ENCODE results near the gene MARK4.

Gene MARK4

GRCh38 chr19:45351401-45351952 lies 100.4 kb downstream of the MARK4 start:
- Mint-ChIP-seq H3K27ac (no peak overlapping the region), H3K4me1 (no peaks in the 10 kb centered on the region), H3K9me3 (no peaks in the 10 kb centered on the region), H3K4me3 (no peak overlapping the region), H3K36me3 (ENCODE audit: low read depth) (peaks cover 22% of the 10 kb centered on the region), H3K27me3 (ENCODE audit: low read depth, poor library complexity) (peaks cover 8% of the 10 kb centered on the region)
- no peak for DNase-seq
- TF ChIP-seq CTCF (IDR thresholded peaks at IDR 0.05), result no peak

- Mint-ChIP-seq H3K27ac (no peak overlapping the region), H3K36me3 (ENCODE audit: low read depth) (peaks cover 27% of the 10 kb centered on the region), H3K4me3 (no peak overlapping the region), H3K9me3 (no peaks in the 10 kb centered on the region), H3K4me1 (no peaks in the 10 kb centered on the region), H3K27me3 (ENCODE audit: low read depth, poor library complexity) (peaks cover 4% of the 10 kb centered on the region)
- TF ChIP-seq CTCF (IDR thresholded peaks at IDR 0.05), result no peak
- no peak for DNase-seq
These were observed 101.0 kb downstream of the MARK4 start for GRCh38 chr19:45352062-45352461.

- no peaks in the 10 kb centered on the region for H3K9me3 Mint-ChIP-seq
- peaks cover 4% of the 10 kb centered on the region for H3K27me3 Mint-ChIP-seq (ENCODE audit: low read depth, poor library complexity)
- no peak for DNase-seq
- H3K27ac Mint-ChIP-seq, result no peak overlapping the region
- no peak for TF ChIP-seq CTCF (IDR thresholded peaks at IDR 0.05)
- no peaks in the 10 kb centered on the region for H3K4me1 Mint-ChIP-seq
- peaks cover 31% of the 10 kb centered on the region for H3K36me3 Mint-ChIP-seq (ENCODE audit: low read depth)
- H3K4me3 Mint-ChIP-seq, result no peak overlapping the region
These were observed 101.4 kb downstream of the MARK4 start for GRCh38 chr19:45352471-45352870.

- H3K4me1 Mint-ChIP-seq, result peaks cover 3% of the 10 kb centered on the region
- no peak for TF ChIP-seq CTCF (IDR thresholded peaks at IDR 0.05)
- no peak for DNase-seq
- H3K4me3 Mint-ChIP-seq, result no peak overlapping the region
- H3K36me3 Mint-ChIP-seq (ENCODE audit: low read depth), result peaks cover 38% of the 10 kb centered on the region
- H3K9me3 Mint-ChIP-seq, result no peaks in the 10 kb centered on the region
- H3K27me3 Mint-ChIP-seq (ENCODE audit: low read depth, poor library complexity), result peaks cover 6% of the 10 kb centered on the region
- H3K27ac Mint-ChIP-seq, result no peak overlapping the region
These were observed 102.1 kb downstream of the MARK4 start for GRCh38 chr19:45352914-45353796.

GRCh38 chr19:45354241-45354842 lies 103.3 kb downstream of the MARK4 start:
- H3K4me3 Mint-ChIP-seq, result no peak overlapping the region
- H3K36me3 Mint-ChIP-seq (ENCODE audit: low read depth), result peaks cover 49% of the 10 kb centered on the region
- no peak for TF ChIP-seq CTCF (IDR thresholded peaks at IDR 0.05)
- H3K4me1 Mint-ChIP-seq, result peaks cover 13% of the 10 kb centered on the region
- no peak overlapping the region for H3K27ac Mint-ChIP-seq
- DNase-seq, result no peak
- H3K27me3 Mint-ChIP-seq (ENCODE audit: low read depth, poor library complexity), result peaks cover 6% of the 10 kb centered on the region
- no peaks in the 10 kb centered on the region for H3K9me3 Mint-ChIP-seq
